Choroid plexus epithelial cell (primary cell): ENCODE data around the gene FREM2.

ENCODE experiments used
- DNase-seq: peaks from one replicate; pipeline ENCODE4 v3.0.0-alpha.2; 2010; ENCODE audit warnings: low read depth
- H3K4me3 ChIP-seq: 2 replicates; pipeline ENCODE4 v1.5.1; 2011; ENCODE audit warnings: low read depth, mild to moderate bottlenecking, control low read depth, low read length, moderate library complexity
- TF ChIP-seq, protein P1 (sequence below): conservative IDR thresholded peaks from 2 replicates; pipeline ENCODE4 v1.5.1; 2011; ENCODE audit warnings: low read depth, mild to moderate bottlenecking, control low read depth, inconsistent platforms, low read length, moderate library complexity

The FREM2 gene, protein sequence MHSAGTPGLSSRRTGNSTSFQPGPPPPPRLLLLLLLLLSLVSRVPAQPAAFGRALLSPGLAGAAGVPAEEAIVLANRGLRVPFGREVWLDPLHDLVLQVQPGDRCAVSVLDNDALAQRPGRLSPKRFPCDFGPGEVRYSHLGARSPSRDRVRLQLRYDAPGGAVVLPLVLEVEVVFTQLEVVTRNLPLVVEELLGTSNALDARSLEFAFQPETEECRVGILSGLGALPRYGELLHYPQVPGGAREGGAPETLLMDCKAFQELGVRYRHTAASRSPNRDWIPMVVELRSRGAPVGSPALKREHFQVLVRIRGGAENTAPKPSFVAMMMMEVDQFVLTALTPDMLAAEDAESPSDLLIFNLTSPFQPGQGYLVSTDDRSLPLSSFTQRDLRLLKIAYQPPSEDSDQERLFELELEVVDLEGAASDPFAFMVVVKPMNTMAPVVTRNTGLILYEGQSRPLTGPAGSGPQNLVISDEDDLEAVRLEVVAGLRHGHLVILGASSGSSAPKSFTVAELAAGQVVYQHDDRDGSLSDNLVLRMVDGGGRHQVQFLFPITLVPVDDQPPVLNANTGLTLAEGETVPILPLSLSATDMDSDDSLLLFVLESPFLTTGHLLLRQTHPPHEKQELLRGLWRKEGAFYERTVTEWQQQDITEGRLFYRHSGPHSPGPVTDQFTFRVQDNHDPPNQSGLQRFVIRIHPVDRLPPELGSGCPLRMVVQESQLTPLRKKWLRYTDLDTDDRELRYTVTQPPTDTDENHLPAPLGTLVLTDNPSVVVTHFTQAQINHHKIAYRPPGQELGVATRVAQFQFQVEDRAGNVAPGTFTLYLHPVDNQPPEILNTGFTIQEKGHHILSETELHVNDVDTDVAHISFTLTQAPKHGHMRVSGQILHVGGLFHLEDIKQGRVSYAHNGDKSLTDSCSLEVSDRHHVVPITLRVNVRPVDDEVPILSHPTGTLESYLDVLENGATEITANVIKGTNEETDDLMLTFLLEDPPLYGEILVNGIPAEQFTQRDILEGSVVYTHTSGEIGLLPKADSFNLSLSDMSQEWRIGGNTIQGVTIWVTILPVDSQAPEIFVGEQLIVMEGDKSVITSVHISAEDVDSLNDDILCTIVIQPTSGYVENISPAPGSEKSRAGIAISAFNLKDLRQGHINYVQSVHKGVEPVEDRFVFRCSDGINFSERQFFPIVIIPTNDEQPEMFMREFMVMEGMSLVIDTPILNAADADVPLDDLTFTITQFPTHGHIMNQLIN (N-terminal part only)

DNA sequence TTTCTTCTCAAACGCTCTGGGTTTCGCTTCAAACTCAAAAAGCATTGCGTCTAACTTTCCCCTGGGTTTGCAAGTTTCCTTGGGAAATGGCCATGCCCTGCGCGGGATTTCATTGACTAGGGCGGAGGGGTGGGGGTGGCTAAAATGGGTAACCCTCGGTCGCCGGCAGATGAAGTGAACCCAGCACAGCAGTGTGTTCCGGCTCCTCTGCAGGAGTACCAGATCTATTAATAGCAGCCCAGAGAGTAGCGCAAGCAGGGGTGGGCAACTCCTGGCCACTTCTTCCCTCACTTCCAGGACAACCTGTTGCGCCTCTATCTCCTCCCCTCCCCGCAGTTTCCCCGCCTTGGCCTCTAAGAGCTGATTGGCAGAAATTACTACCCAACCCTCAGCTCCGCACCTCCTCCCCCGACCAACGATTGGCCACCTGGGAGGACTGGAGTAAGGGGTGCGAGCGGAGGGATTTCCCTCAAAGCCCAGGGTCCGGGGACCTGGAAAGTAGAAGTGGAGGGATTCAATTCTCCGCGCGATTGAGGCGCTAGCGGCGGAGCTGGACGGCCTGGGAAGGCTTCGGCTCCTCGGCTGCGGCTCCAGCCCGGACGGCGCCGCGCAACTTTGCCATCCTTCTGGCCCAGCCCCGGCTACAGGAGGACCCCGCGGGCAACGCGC lies at the start of gene FREM2:
Gene FREM2, plus strand, starts transcription at position 501 of the 669 bp plus-strand sequence. CDS start 268 bp downstream, outside the sequence.
- TF ChIP-seq, protein P1, sequence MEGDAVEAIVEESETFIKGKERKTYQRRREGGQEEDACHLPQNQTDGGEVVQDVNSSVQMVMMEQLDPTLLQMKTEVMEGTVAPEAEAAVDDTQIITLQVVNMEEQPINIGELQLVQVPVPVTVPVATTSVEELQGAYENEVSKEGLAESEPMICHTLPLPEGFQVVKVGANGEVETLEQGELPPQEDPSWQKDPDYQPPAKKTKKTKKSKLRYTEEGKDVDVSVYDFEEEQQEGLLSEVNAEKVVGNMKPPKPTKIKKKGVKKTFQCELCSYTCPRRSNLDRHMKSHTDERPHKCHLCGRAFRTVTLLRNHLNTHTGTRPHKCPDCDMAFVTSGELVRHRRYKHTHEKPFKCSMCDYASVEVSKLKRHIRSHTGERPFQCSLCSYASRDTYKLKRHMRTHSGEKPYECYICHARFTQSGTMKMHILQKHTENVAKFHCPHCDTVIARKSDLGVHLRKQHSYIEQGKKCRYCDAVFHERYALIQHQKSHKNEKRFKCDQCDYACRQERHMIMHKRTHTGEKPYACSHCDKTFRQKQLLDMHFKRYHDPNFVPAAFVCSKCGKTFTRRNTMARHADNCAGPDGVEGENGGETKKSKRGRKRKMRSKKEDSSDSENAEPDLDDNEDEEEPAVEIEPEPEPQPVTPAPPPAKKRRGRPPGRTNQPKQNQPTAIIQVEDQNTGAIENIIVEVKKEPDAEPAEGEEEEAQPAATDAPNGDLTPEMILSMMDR, result no peak
- DNase-seq, result peak; percentile 29
- H3K4me3 ChIP-seq, result peak within 1 kb of the TSS; percentile 38

DNA sequence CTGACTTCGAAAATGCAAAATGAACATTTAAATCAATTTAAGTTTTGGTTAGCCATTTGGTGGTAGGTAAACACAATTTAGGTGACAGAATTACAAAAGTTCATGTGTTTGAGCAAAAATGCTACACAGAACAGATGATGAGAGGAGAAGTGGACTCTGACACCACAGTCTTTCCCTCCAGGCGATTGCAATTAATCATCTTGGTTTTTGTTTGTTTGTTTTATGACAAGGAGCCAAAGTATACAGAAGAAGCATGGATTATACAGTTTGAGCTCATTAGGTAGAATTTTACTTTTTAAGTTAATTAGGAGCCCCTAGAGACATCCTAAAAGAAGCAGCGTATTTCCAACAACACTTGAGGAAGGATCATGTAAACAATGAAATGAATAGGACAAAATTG lies 49.3 kb upstream of the FREM2 start:
- H3K4me3 ChIP-seq, result no peak overlapping the region
- no peak for DNase-seq
- TF ChIP-seq, protein P1, result no peak

DNA sequence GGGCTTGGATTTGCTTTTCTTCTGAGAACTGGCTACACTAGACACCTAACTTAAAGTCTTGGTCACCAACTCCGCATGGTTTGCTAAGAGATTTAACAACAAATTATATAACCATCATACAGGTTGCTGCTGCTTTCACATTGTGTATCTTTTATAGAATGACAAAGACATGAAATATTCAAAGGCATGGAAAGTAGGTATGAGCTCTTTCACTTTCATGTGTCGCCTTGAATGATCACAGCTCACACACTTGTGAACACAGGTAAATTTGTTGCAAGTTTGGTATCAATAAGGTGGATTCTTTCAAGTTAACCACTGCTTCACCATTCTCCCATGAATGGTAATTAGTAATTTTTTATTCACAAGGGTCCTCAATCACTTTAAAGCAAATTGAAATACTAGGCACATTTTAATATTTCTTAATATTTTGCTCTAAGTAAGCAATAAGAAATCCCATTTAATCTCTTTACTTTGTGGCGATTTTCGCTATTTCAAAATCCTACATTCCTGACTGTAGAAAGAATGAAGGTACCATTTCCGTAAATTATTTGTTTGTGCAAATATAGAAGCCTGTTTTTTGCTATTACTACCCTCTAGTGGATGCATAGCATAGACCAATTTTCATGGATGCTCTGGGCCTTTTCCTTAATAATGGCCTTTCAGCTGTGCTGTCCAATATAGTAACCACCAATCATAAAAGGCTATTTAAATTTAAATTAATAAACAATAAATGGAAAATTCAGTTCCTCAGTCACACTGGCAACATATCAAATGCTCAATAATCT lies 45.5 kb upstream of the FREM2 start:
- TF ChIP-seq, protein P1, result peak; percentile 50
- peak; percentile 19 for DNase-seq
- no peak overlapping the region for H3K4me3 ChIP-seq

DNA sequence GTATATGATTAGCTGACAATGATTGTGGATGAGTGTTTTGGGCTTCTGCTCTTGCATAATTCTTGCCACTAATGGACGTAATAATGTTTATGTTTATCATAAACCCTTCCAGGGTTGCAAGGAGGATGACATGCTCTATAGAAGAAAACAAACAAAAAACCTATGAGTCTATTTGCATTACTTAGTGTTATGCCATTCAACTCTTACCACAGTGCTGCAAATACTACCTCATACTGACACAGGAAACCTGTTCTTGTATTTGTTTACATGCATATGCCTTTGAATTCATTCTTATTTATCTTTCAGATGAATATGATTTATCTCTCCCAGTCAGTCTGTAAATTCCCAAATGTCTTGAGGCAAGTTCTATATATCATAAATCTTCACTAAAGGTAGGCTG lies 39.6 kb upstream of the FREM2 start:
- H3K4me3 ChIP-seq, result no peak overlapping the region
- DNase-seq, result no peak
- TF ChIP-seq, protein P1, result no peak

DNA sequence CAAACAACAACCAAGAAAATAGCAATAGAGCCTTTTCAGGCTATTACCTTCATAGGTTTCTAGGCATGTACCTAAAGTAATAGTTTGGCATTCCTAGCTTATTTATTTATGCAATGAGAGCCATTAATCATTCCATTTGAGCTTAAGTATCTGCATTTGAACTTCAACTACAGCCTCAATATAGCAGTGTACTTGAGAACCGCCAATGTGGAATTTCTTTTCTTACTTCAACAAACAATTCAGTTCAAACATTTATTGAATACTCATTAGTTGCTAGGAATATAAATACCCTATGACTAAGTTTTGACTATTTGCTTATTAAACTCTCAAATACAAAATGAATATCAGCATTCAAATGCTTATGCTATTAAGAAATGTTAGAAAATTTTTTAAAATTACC lies 38.0 kb upstream of the FREM2 start:
- TF ChIP-seq, protein P1, result no peak

DNA sequence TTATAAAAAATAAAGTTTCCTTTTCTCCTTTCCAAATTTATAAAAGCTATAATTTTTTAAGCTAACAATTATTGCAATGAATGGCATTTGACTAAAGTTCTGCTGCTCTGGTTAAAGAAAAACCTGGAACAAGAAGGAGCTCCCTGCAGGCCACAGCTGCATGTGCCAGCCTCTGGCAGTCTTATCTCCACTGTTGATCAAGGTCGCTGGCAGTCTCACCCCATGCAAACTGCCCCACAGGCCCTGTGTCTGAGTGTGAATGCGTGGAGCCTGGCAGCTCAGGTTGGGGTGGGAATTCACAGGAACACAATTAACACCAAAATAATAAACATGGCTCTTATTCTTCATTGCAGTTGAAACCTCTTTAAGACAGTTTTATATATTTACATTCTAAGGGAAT lies 30.2 kb upstream of the FREM2 start:
- H3K4me3 ChIP-seq, result no peak overlapping the region
- DNase-seq, result no peak
- TF ChIP-seq, protein P1, result no peak

More for the DNA sequence above, 38.0 kb upstream of the FREM2 start:
- no peak overlapping the region for H3K4me3 ChIP-seq
- DNase-seq, result no peak
